Activated CD4-positive, alpha-beta T cell treated with anti-CD3 and anti-CD28 coated beads for 24 hours (primary cell): ENCODE results near the gene NUP210L.

Source experiments
- DNase-seq, 2 donors: peaks; one replicate each; pipeline ENCODE4 v3.0.0-alpha.2; 2020; ENCODE audit warnings: low read depth in 2 of 2

NUP210L gene

DNA sequence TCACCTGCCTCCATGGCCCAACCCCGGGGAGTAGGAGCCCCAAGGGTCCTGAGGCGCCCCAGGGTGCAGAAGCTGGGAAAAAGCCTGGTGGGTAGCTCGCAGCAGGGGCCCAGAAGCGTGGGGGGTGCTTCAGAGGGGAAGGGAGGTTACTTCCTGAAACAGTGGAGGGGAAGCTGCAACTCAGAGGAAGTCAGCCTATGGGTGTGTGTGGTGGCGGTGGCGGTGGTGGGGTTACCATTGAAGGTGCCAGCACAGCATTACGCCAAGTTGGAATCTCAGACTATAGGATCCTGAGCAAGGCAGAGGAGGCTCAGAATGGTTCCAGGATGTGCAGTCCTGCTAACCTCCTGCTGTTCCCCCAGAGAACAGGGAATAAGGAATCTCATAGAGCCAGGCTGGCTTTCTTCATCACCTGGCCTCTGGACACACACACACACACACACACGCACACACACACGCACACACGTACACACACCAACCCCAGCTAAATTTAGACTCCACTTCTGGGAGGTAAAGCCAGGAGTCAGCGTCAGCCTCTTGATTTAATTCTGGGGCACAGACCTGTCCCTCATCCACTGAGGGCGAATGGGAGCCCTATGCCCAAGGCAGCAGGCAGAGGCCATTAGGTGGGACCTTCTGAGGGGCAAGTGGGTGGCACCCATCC, 209.6 kb downstream of the NUP210L start:
- DNase-seq: peak in 1 of 2 donors; percentile 56

- no peak for DNase-seq
Measured at GRCh38 chr1:153944827-153945117, 210.1 kb downstream of the NUP210L start.

GRCh38 chr1:153944005-153944826, 210.7 kb downstream of the NUP210L start:
- no peak for DNase-seq

DNA sequence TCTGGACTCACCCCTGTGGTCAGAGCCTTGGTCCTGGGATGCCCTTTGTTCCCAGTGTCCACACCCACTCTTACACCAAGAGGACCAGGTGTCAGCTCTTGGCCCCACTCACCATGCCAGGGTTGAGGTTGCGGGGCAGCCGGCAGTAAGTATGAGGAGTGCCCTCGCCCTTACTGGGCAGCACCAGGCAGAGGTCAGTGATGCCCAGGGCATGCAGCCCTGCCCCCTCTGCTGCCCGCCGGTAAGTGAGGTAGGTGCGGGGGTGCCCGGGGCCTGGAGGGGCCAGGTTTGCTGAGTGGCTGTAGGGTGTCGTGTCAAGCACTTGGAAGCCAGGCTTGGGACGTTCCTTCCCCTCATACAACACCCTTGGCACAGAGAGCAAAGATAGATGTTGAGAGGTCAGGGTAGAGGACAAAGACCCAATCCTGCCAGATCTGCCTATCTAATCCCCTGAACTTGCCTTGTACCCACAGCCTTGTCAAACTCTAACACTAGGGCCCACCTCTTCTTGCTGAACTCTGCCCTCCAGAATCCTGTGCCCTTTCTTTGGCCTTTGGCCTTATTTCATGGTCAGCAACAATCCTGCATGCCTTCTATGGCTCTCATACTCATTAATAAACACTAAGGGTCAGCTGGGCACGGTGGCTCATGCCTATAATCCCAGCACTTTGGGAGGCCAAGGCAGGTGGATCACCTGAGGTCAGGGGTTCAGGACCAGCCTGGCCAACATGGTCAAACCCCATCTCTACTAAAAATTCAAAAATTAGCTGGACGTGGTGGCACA, 211.9 kb downstream of the NUP210L start:
- DNase-seq: no peak
